ENCODE data around the gene JSRP1.

JSRP1 gene

GRCh38 chr19:2273356-2274184 lies 17.4 kb upstream of the JSRP1 start (continued):
- no peak for TF ChIP-seq ZNF362 (tag by site-specific recombination; IDR thresholded peaks at IDR 0.05)
- TF ChIP-seq HIC1 (tag by site-specific recombination; IDR thresholded peaks at IDR 0.05), result peak; percentile 89

GRCh38 chr19:2271234-2272103 lies 15.3 kb upstream of the JSRP1 start:
- Histone ChIP-seq H3K27ac (ENCODE audit: extremely low read depth, low read depth, low read length) (peak overlapping the region; percentile 98), H3K4me3 (ENCODE audit: low read depth, low read length) (peak overlapping the region; percentile 99), H3K36me3 (ENCODE audit: control insufficient read depth in 2 of 2, insufficient read depth in 1 of 2, low read length in 2 of 2) (peaks cover 6 to 32% of the 10 kb centered on the region in 2 experiments; a peak in 2 of 3 replicates), H3K4me1 (ENCODE audit: control insufficient read depth, insufficient read depth, low read length) (0 out of 2 replicates have a peak, but pooled peaks cover 5% of the 10 kb centered on the region), H3K9me3 (ENCODE audit: control insufficient read depth, insufficient read depth, low read depth, low read length) (no peaks in the 10 kb centered on the region)
- POLR2A ChIA-PET, result interaction anchor here (1.1 to 3.4 kb wide), 2 partner anchors 57 to 205 kb away, joined by 4 to 18 read pairs; partner anchors contain the start of genes GADD45B, LSM7 and SPPL2B
- CTCF ChIA-PET, result interaction anchor here (0.5 to 1.2 kb wide), 8 partner anchors 10 to 365 kb away, joined by 3 to 6 read pairs (median 4); no protein-coding TSS in a partner anchor
- TF ChIP-seq GLI4 (tag by site-specific recombination; IDR thresholded peaks at IDR 0.05), result no peak
- no peak for TF ChIP-seq ZNF23 (tag by site-specific recombination; IDR thresholded peaks at IDR 0.05; ENCODE audit: borderline replicate concordance)
- no peak for TF ChIP-seq ZNF48 (tag by site-specific recombination; IDR thresholded peaks at IDR 0.05)
- TF ChIP-seq KLF10 (tag by site-specific recombination; IDR thresholded peaks at IDR 0.05), result no peak; the same call in 1 of the 2 replicates
- TF ChIP-seq REST (tag by site-specific recombination; IDR thresholded peaks at IDR 0.05), result no peak
- TF ChIP-seq ZNF202 (tag by site-specific recombination; IDR thresholded peaks at IDR 0.05; ENCODE audit: borderline replicate concordance), result no peak
- TF ChIP-seq HOXA7 (CRISPR knock-in tag; IDR thresholded peaks at IDR 0.05; ENCODE audit: borderline replicate concordance), result no peak
- 0 out of 2 replicates have a peak, but pooled peaks have one; percentile 11 for TF ChIP-seq ZNF513 (tag by site-specific recombination; IDR thresholded peaks at IDR 0.05)
- TF ChIP-seq GLIS1 (tag by site-specific recombination; IDR thresholded peaks at IDR 0.05), result peak; percentile 91
- no peak; the same call in 1 of the 2 replicates for TF ChIP-seq ZNF629 (tag by site-specific recombination; IDR thresholded peaks at IDR 0.05)
- TF ChIP-seq PRDM2 (tag by site-specific recombination; IDR thresholded peaks at IDR 0.05; ENCODE audit: borderline replicate concordance), result no peak
- TF ChIP-seq ZEB2 (tag by site-specific recombination; IDR thresholded peaks at IDR 0.05), result peak; percentile 72
- 0 out of 2 replicates have a peak, but pooled peaks have one; percentile 3 for TF ChIP-seq ZNF692 (tag by site-specific recombination; IDR thresholded peaks at IDR 0.05)
- TF ChIP-seq ZNF19 (tag by site-specific recombination; IDR thresholded peaks at IDR 0.05; ENCODE audit: low read depth), result no peak

Data from HEK293 (cell line).